ENCODE data around the gene ATF2.

- TF ChIP-seq SUZ12 (IDR thresholded peaks at IDR 0.05), result no peak
- TF ChIP-seq SP1 (IDR thresholded peaks at IDR 0.05), result no peak
- TF ChIP-seq ARNT (IDR thresholded peaks at IDR 0.05), result no peak
- TF ChIP-seq TARDBP (IDR thresholded peaks at IDR 0.05), result no peak
Measured at GRCh38 chr2:175151791-175152190, 16.2 kb downstream of the ATF2 start.

Measured in HEK293T (cell line).